ENCODE measurements around the gene CCDC32. TPM values are rescaled to one million over a fixed set of nuclear protein-coding genes. Genes with fewer than 3 reads are reported as not detected.

CCDC32 gene
- total RNA-seq, 2 experiments from 2014 or later: 20.9 to 21.3 TPM

- H3K36me3 Mint-ChIP-seq (ENCODE audit: low read depth): no peaks in the 10 kb centered on the region
- no peak overlapping the region for H3K27ac Mint-ChIP-seq
- no peaks in the 10 kb centered on the region for H3K27me3 Mint-ChIP-seq
- CTCF ChIA-PET: no interaction called here
- H3K4me3 ChIP-seq (ENCODE audit: low read length): no peak overlapping the region
- no peak overlapping the region for H3K27ac ChIP-seq (ENCODE audit: low read depth in 1 of 2, low read length in 2 of 2)
- no peak for TF ChIP-seq CTCF (IDR thresholded peaks at IDR 0.05)
- H3K9me3 Mint-ChIP-seq: no peaks in the 10 kb centered on the region
- ATAC-seq (ENCODE audit: poor library complexity) (no peak), DNase-seq (no peak)
- no peak overlapping the region for H3K4me3 Mint-ChIP-seq
- no peaks in the 10 kb centered on the region for H3K27me3 ChIP-seq (ENCODE audit: control insufficient read depth in 1 of 2, insufficient read depth in 2 of 2, low read length in 2 of 2)
- H3K4me1 Mint-ChIP-seq (ENCODE audit: low read depth): peaks cover 5% of the 10 kb centered on the region
- POLR2A ChIA-PET: no interaction called here
- H3K9me3 ChIP-seq (ENCODE audit: control insufficient read depth in 1 of 2, insufficient read depth in 1 of 2, low read length in 2 of 2): no peaks in the 10 kb centered on the region
- intact Hi-C loops (cut with DNase I, micrococcal nuclease): loop anchor here in 1 of 2 experiments (5.0 kb wide), 1 partner anchor 369 kb away; the partner anchor contains the start of gene VPS18
- no peaks in the 10 kb centered on the region for H3K36me3 ChIP-seq (ENCODE audit: insufficient read depth, low read length)
- peaks cover 4% of the 10 kb centered on the region for H3K4me1 ChIP-seq (ENCODE audit: insufficient read depth, low read length)
Observed at GRCh38 chr15:40523611-40524010, 41.2 kb downstream of the CCDC32 start.

- intact Hi-C loops (cut with DNase I, micrococcal nuclease): no loop called here
- Mint-ChIP-seq H3K4me3 (no peak overlapping the region), H3K36me3 (ENCODE audit: low read depth) (no peaks in the 10 kb centered on the region), H3K9me3 (no peaks in the 10 kb centered on the region), H3K27ac (no peak overlapping the region), H3K4me1 (ENCODE audit: low read depth) (peaks cover 12% of the 10 kb centered on the region), H3K27me3 (peaks cover 37% of the 10 kb centered on the region)
- H3K4me3 ChIP-seq (ENCODE audit: low read length): no peak overlapping the region
- H3K27ac ChIP-seq (ENCODE audit: low read depth in 1 of 2, low read length in 2 of 2): no peak overlapping the region
- no peak for DNase-seq
- CTCF ChIA-PET: no interaction called here
- H3K27me3 ChIP-seq (ENCODE audit: control insufficient read depth in 1 of 2, insufficient read depth in 2 of 2, low read length in 2 of 2): peaks cover 10 to 14% of the 10 kb centered on the region in 2 experiments
- POLR2A ChIA-PET: no interaction called here
- peaks cover 11% of the 10 kb centered on the region for H3K4me1 ChIP-seq (ENCODE audit: insufficient read depth, low read length)
- peaks cover 0 to 2% of the 10 kb centered on the region in 2 experiments for H3K9me3 ChIP-seq (ENCODE audit: control insufficient read depth in 1 of 2, insufficient read depth in 1 of 2, low read length in 2 of 2)
- TF ChIP-seq CTCF (IDR thresholded peaks at IDR 0.05): no peak
- no peaks in the 10 kb centered on the region for H3K36me3 ChIP-seq (ENCODE audit: insufficient read depth, low read length)
- no peak for ATAC-seq (ENCODE audit: poor library complexity)
Observed at GRCh38 chr15:40516322-40516721, 48.5 kb downstream of the CCDC32 start.

- no peak overlapping the region for H3K4me3 ChIP-seq (ENCODE audit: low read length)
- H3K9me3 Mint-ChIP-seq: no peaks in the 10 kb centered on the region
- POLR2A ChIA-PET: no interaction called here
- peaks cover 16% of the 10 kb centered on the region for H3K4me1 Mint-ChIP-seq (ENCODE audit: low read depth)
- H3K36me3 Mint-ChIP-seq (ENCODE audit: low read depth): no peaks in the 10 kb centered on the region
- no peak overlapping the region for H3K27ac ChIP-seq (ENCODE audit: low read depth in 1 of 2, low read length in 2 of 2)
- H3K4me3 Mint-ChIP-seq: no peak overlapping the region
- peaks cover 54% of the 10 kb centered on the region for H3K27me3 Mint-ChIP-seq
- H3K27me3 ChIP-seq (ENCODE audit: control insufficient read depth in 1 of 2, insufficient read depth in 2 of 2, low read length in 2 of 2): peaks cover 21 to 30% of the 10 kb centered on the region in 2 experiments
- CTCF ChIA-PET: no interaction called here
- H3K4me1 ChIP-seq (ENCODE audit: insufficient read depth, low read length): peaks cover 13% of the 10 kb centered on the region
- TF ChIP-seq CTCF (IDR thresholded peaks at IDR 0.05): no peak
- H3K9me3 ChIP-seq (ENCODE audit: control insufficient read depth in 1 of 2, insufficient read depth in 1 of 2, low read length in 2 of 2): peaks cover 0 to 6% of the 10 kb centered on the region in 2 experiments
- no peak overlapping the region for H3K27ac Mint-ChIP-seq
- intact Hi-C loops (cut with DNase I, micrococcal nuclease): no loop called here
- DNase-seq (no peak), ATAC-seq (ENCODE audit: poor library complexity) (no peak)
- no peaks in the 10 kb centered on the region for H3K36me3 ChIP-seq (ENCODE audit: insufficient read depth, low read length)
Observed at GRCh38 chr15:40513609-40514008, 51.2 kb downstream of the CCDC32 start.

Measured in CD4-positive, alpha-beta T cell (primary cell).